Measurements from ENCODE around the gene LCK.
"Not testable (repeated sequence)": the region's sequence is repeated elsewhere in the genome, so short reads cannot be mapped to it uniquely, and the experiment has no call there.

LCK gene

DNA sequence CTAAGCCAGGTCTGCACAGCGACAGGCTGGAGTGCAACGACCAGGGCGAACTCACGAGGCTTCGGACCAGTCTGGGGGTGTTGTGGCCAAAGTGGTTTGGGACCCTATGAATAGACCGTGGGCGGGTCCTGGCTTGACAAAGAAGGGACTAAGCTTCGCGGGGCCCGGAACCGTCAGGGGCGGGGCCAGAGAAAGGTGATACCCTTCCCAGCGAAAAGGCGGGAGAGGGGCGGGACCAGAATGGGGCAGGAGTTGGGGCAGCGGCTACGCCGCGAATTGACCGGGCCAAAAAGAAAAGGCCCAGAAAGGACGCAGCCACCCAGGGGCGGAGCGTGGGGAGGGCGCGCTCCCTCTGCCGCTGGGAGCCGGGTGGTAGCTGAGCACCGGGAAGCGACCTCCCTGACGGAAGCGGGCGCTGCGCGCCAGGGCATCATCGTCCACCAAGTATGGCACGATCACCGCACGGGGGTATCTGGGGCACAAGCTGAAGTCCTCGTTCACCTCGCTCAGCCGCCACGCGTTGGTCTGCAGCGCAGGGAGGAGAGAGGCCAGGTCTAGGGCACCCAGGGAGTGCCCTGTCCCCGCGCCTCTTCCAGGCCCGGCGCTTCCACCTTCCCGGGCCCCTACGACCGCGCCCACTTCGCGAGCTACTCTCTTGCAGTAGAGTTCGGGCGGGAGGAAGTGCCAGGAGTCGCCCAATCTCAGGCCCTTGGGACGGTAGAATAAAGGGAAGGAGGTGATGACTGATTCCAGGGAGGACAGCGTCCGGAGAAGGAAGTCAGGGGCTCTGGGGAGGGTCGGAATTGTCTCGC lies 10.7 kb upstream of the LCK start:
- DNase-seq: peak; percentile 15 to 76

DNA sequence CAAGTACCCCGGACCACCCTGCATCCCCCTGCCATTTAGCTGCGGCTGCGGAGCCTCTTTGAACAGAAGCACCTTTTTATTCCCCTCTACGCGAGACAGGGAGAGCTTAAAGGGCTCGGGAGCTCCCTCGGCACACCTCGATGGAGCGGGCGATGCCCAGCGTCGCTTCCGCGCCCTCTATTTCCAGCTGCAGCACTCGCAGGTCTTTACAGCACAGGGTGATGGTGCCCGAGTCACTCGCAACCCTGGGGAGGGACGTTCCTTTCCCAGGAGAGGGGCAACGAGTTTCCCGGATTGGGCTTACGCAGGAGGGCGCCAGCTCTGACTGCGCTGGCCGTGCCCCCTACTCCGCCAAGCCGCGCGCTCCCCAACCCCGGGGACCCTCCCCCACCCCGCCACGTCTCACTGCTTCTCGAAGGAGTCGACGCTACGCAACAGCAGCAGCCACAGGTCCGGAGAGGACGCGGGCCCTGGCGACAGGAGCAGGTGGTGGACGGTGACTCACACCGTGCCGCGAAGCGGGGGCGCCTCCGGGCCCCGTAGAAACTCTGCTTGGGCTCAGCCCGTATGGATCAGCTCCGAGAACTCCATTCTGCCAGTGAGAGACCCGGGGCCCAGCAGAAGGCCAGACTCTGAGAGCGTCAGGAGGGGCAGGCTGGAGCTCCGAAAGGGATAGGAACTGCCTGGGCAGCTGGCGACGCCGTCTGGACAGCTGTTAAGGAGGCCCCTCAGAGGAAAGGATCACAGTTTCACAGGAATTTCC lies 9.9 kb upstream of the LCK start:
- peak; percentile 13 to 74 for DNase-seq

DNA sequence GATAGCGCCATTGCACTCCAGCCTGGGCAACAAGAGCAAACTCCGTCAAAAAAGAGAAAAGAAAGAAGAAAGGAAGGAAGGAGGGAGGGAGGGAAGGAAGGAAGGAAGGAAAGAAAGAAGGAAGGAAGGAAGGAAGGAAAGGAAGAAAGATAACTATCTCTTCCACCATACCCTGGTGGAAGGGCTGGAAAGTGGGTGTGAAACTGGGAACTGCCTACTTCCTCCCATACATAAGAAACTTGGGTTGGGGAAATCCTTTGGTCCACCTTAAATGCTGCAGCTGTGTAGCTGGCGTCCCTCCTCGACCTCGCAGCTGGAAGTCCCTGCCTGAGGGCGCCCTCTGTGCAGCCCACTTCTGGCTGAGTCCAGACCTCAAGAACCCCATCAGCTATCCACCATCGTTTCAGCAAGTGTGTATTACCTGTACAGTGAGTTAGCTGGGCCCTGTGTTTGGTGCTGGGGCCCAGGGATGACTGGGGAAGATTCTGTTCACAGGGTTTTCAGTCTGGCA lies 8.7 kb upstream of the LCK start:
- DNase-seq: peak in 1 of 2 experiments; percentile 53

DNA sequence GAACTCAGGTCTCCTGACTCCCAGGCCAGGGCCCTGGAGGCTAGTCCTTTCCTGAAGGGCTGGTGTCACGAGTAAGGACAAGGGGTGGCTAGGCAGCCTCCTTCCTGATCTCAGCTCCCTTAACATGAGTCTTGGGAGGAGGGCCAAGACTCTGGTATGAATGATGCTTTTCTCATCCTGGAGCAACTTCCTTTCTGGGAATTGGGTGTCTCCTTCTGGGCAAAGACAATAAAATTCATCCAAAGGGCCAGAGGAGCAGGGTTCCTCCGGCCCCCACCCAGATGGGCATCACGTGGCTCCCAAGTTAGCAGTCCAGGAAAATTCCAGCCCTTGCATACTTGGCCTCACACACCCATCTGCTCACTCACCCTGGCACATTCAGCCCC lies 4.2 kb upstream of the LCK start, which contains the start of gene FAM167B:
FAM167B (plus strand) TSS at position 335 of the 386 bp plus-strand sequence. CDS start 200 bp downstream, outside the sequence.
- no peak for DNase-seq

DNA sequence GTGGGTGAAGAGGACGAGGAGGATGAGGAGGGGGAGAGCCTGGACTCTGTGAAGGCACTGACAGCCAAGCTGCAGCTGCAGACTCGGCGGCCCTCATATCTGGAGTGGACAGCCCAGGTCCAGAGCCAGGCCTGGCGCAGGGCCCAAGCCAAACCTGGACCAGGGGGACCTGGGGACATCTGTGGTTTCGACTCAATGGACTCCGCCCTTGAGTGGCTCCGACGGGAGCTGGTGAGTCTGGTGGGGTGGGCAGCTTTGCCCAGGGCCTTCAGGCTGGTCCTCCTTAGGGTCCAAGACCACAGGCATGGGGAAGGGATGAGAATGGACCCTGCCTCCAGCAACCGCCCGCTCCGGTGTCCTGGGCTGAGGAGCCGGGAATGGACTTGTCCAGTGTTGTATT lies 3.6 kb upstream of the LCK start:
- no peak for DNase-seq

DNA sequence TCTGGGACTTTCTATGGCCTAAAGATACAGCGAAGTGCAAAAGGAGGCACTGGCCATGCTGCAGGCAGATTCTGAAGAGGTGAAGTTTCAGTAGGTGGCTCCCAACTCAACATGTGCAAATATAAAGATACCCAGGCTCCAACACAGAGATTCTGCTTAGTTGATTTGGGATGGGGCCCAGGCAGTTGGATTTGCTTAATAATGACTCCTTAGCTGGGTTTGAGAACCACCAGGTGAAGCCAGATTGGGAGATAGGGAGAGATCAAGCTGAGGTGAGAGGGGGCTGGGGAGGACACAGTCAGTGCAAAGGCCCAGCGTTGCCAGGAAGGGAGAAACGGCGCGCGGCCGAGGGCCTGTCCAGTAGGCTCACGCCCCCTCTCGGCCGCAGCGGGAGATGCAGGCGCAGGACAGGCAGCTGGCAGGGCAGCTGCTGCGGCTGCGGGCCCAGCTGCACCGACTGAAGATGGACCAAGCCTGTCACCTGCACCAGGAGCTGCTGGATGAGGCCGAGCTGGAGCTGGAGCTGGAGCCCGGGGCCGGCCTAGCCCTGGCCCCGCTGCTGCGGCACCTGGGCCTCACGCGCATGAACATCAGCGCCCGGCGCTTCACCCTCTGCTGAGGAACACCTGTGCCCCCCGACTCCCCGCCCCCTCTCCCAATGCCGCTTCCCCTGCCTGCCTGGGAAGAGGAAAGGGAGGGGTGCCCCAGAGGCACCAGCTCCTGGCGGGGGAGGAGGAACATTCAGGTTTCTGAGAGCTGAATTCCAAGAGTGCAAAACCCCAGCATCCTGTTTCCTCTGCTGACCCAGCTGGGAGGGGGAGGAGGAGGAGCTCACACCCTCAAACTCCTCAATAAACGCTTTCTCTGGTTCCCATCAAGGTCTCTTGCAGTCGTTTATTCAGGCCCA lies 2.8 kb upstream of the LCK start:
- DNase-seq: no peak

DNA sequence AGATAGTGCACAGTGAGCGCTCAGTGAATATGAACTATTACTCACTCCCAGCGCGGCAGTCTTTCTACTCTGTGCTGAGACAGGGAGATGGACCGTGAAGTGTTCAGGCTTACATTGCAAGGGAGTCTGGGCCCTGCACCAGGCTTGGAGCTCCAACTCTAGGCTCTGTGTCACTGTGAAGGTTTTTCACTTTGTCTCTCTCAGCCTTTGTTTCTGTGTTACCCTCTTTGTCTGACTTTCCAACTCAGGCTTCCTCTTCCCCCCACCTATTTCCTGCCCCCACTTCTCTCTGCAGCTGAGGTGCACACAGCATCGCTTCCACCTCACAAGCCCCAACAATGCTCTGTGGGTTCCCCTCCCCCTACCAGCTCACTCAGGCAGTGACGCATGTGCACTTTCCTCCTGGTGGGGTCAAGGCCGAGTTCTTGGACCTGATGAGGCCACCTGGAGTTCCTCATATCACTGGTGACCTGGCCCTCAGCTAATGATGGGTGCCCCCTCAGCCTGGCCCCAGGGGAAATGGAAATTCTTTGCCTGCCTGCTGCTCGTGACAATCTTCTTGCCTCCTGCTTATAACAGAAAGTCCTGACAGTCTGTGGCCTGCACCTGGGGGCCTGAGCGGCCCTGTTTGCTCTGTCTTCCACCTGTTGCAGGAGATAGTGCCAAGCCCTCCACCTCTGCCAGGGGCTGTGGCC lies 1.1 kb upstream of the LCK start:
- DNase-seq: no peak

DNA sequence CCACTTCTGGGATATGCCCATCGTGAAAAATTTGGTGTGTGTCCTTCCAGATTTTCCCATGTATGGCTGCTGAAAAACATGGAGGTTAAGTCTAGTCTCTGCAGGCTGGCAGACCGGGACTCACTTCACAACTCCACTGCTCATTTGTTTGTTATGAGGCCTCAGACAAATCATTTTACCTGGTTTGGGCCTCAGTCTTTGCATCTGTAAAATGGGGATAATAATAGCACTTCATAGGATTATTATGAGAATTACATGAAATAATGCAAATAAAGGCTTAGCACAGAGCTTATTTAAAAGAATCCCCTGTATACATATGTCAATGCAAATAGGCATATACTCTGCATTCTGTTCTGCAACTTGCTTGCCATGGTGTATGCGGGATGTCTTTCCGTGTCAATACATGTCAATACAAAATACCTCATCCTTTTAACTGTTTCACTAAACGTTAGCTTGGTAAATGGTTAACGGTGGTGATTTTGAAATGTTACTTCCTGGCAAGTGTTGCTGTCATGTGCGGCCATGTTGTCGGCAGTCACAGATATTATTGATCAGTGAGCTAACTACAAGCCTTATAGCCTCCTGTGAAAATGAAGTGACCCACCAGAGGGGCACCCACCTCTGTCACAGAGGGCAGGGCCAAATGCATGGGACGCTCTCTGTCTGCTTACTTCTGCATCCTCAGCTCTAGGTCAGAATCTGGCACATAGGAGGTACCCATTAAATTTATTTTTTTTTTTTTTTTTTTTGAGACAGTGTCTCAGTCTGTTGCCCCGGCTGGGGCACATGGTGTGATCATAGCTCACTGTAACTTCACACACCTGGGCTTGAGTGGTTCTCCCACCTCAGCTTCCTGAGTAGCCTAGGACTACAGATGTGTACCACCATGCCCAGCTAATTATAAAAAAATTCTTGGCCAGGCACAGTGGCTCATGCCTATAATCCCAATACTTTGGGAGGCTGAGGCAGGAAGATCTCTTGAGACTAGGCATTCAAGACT lies 4.3 kb downstream of the LCK start:
- DNase-seq: no peak

DNA sequence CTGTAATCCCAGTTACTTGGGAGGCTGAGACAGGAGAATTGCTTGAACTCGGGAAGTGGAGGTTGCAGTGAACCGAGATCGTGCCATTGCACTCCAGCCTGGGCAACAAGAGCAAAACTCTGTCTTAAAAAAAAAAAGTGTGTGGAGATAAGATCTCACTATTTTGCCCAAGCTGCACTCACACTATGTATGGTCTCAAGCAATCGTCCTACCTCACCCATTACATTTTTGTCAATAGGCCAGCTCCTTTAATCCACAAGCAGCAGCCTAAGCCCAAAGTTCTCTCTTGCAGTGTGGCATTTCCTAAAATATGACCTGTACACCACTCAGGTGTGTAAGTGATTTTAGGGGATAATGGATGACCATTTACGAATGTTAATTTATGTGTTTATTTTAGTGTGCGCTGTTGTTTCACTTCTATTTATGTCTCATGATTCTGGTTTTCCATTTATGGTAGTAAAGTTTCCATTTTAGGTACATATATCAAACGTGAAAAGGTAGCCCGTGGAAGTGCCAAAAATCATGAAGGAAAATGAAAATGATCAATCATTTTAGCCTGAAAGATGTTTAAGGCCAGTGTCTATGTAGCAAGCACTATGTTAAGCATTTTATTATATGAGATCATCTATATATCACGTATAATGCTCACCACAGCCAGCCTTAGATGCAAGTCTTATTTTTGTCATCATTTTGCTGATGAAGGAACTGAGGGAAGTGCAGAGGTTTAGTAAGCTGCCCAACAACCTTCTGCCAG lies 5.6 kb downstream of the LCK start:
- no peak for DNase-seq

DNA sequence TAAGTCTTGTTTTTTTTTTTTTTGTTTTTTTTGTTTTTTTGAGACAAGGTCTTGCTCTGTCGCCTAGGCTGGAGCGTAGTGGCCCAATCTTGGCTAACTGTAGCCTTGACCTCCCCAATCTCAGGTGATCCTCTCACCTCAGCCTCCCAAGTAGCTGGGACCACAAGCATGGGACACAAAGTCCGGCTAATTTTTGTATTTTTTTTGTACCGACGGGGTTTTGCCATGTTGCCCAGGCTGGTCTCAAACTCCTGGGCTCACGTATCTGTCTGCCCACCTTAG lies 6.1 kb downstream of the LCK start:
- no peak for DNase-seq

DNA sequence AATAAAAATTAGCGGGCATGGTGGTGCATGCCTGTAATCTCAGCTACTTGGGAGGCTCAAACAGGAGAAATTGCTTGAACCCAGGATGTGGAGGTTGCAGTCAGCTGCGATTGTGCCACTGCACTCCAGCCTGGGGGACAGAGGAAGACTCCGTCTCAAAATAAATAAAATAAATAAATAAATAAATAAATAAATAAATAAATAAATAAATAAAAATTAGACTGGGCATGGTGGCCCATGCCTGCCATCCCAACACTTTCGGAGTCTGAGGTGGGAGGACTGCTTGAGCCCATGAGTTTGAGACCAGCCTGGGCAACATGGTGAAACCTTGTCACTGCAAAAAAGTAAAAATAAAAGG lies 12.2 kb downstream of the LCK start:
- not testable (repeated sequence) for DNase-seq

DNA sequence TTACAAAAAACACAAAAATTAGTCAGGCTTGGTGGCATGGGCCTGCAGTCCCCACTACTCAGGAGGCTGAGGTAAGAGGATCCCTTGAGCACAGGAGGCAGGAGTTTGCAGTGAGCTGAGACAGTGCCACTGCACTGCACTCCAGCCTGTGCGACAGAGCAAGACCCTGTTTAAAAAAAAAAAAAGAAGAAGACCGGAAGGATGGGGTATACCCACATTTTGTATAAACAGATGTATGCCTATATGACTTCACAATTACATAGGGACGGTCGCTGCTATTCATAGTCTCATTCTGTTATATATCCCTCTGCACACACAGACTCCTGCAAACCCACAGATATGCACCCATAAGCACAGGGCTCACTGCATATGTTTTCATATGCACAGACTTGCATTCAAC lies 12.7 kb downstream of the LCK start:
- no peak for DNase-seq

DNA sequence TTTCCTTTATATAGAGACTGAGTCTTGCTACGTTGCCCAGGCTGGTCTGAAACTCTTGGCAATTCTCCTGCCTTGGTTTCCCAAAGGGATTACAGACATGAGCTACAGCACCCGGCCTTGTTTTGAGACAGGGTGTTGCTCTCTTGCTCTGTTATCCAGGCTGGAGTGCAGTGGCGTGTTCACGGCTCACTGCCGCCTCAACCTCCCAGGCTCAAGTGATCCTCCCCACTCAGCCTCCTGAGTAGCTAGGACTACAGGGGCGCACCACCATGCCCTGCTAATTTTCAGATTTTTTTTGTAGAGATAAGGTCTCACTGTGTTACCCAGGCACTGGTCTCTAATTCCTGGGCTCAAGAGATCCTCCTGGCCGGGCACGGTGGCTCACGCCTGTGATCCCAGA lies 14.8 kb downstream of the LCK start:
- no peak for DNase-seq

DNA sequence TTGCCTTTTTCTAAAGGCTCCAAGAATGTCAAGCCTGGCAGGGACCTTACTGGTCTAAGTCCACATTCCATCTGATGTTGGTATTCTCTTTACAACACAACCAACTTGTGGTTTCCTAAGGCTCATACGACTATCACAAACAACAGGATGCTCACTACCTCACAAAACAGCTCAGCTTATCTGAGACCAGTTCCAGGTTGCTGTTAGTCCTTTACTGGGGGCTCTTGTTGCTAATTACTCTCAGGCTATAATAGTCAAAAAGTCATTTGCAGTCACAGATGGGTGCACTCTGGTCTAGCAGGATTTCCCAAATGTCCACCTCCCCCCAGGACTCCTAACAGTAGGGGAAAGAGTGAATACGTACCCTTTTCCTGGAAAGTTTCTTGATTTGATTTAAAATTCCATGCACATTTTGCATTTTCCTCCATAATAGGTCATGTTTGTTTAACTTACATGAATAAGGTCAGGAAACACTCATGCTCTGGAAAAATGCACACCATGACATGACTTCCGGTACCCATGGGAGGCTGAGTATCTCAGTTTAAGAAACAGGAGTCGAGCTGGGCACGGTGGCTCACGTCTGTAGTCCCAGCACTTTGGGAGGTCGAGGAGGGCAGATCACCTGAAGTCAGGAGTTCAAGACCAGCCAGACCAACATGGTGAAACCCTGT lies 16.0 kb downstream of the LCK start:
- DNase-seq: no peak

DNA sequence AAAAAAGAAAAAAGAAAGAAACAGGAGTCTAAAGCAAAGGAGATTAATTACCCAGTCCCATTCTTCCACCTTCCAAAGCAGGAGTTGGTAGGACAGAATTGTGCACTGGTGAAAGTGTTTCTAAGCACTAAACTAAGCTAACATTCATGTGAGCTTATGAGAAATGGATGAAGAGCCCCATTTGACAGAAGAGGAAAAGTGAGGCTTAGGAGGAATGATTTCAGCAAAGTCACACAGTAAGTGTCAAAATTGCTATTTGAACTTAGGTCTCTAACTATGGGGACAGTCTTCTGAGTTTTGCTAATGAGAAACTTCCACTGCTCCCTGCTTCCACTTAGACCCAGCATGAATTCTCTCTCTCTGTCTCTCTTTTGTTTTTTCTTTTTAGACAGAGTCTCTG lies 18.7 kb downstream of the LCK start:
- DNase-seq: no peak

DNA sequence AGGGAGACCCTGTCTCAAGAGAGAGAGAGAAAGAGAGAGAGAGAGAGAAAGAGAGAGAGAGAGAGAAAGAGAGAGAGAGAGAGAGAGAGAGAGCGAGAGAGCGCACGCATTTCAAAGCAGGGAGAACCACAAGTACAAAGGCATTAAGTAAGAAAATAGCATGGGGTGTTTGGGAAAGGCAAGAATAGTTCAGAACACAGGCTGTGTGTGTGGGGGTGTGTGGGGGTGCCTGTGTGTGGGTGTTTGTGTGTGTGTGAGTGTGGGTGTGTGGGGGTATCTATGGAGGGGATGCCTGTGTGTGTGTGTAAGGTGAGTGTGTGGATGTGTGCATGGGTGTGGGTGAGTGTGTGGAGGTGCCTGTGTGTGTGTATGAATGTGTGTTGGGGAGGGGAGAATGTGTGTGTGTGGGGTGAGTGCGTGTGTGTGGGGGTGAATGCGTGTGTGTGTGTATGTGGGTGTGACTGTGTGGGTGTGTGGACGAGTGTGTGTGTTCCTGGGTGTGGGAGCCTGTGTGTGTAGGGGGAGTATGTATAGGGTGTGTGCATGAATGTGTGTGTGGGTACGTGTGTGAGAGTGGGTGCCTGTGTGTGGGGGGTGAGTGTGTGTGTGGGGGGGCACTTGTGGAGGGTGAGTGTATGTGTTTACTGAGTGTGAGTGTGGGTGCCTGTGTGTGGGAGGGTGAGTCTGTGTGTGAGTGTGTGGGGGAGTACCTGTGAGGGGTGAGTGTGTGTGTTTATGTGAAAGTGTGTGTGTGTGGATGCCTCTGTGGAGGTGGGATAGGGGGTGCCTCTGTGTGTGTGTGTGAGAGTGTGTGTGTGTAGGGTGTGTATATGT lies 21.7 kb downstream of the LCK start:
- DNase-seq: no peak

DNA sequence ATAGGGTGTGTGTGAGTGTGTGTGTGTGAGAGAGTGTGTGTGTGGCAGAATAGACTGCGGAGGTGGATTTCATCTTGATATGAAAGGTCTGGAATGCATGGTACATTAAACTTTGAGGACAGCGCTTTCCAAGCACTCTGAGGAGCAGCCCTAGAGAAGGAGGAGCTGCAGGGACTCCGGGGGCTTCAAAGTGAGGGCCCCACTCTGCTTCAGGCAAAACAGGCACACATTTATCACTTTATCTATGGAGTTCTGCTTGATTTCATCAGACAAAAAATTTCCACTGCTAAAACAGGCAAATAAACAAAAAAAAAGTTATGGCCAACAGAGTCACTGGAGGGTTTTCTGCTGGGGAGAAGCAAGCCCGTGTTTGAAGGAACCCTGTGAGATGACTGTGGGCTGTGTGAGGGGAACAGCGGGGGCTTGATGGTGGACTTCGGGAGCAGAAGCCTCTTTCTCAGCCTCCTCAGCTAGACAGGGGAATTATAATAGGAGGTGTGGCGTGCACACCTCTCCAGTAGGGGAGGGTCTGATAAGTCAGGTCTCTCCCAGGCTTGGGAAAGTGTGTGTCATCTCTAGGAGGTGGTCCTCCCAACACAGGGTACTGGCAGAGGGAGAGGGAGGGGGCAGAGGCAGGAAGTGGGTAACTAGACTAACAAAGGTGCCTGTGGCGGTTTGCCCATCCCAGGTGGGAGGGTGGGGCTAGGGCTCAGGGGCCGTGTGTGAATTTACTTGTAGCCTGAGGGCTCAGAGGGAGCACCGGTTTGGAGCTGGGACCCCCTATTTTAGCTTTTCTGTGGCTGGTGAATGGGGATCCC lies 22.5 kb downstream of the LCK start:
- DNase-seq: no peak

Data from SW 1271 (cell line).